GM12872 (cell line): ENCODE measurements around the gene UTS2R.

ENCODE experiments used
- TF ChIP-seq, protein P1 (sequence below): IDR thresholded peaks from 3 replicates; pipeline ENCODE4 v1.5.1; 2011; ENCODE audit warnings: low read depth, mild to moderate bottlenecking, low read length, moderate library complexity; ENCODE audit not compliant: insufficient read depth

Gene UTS2R

DNA sequence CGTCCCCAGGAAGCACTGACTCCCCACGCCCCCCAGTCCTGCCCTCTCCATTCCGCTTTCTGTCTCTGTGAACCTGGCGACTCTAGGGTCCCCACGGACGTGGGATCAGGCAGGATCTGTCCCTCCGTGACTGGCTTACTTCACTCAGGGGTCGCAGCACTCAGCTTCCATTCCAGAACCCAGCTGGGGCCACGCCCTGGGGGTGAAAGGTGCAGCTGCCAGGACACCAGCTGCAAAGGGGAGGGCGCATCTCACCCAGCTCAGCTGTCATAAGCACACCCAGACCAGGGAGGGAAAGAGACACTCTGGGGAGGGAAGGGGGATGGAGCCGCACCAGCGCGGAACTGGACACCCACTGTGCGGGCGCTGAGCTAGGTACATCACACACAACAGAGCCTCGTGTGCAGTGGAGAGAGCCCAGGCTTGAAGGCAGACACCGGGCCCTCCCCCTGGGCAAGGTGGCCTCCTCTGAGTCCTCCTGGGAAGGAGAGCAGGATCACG, 28.1 kb downstream of the UTS2R start:
- TF ChIP-seq, protein P1, sequence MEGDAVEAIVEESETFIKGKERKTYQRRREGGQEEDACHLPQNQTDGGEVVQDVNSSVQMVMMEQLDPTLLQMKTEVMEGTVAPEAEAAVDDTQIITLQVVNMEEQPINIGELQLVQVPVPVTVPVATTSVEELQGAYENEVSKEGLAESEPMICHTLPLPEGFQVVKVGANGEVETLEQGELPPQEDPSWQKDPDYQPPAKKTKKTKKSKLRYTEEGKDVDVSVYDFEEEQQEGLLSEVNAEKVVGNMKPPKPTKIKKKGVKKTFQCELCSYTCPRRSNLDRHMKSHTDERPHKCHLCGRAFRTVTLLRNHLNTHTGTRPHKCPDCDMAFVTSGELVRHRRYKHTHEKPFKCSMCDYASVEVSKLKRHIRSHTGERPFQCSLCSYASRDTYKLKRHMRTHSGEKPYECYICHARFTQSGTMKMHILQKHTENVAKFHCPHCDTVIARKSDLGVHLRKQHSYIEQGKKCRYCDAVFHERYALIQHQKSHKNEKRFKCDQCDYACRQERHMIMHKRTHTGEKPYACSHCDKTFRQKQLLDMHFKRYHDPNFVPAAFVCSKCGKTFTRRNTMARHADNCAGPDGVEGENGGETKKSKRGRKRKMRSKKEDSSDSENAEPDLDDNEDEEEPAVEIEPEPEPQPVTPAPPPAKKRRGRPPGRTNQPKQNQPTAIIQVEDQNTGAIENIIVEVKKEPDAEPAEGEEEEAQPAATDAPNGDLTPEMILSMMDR: no peak

DNA sequence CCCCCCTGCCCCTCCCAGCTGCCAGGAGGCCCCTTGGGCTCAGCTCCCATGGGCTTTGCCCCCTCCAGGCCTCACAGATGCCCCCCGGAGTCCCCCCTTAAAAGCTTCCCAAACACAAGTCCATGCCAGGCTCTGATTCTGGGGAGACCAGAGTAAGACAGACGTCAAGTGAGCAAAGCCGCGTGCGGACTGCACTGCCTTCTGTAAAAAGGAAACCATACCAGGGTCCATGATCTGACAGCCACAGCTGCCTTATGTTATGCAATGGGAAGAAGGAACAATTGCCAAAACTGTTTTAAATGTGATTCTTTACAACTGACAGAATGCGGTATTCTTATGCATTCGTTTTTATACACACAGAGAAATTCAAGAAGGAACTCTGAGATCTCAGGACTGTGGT, 28.6 kb downstream of the UTS2R start:
- TF ChIP-seq, protein P1: no peak

DNA sequence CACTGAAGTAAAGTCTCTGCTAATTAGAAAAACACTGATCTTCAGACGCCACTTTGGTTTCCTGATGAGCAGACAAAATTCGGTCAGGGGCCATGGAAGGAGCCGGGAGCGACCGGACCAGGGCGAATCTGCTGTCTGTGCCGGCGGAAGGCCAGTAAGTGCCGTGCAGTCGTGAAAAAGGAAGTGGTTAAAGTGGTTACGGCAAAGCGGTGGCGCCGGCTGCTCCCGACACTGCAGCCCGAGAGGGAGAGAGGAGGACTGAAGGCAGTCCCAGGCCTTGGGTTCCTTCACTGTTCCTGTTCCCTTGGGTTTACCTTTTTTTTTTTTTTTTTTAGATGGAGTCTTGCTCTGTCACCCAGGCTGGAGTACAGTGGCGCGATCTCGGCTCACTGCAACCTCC, 29.3 kb downstream of the UTS2R start:
- TF ChIP-seq, protein P1: no peak

DNA sequence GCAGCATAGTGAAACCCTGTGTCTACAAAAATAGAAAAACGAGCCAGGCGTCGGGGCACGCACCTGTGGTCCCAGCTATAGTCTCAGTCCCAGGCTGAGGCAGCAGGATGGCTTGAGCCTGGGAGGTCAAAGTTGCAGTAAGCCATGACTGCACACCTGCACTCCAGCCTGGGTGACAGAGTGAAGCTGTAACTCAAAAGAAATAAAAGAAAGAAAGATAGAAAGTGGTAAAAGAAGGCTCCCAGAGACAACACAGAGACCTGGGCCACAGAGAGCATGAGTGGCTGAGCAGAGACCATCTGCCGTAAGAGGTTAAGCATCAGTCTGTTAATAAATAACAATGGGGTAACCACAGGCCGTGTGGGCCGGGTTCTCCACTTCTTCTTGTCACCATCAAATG, 31.3 kb downstream of the UTS2R start:
- TF ChIP-seq, protein P1: no peak

DNA sequence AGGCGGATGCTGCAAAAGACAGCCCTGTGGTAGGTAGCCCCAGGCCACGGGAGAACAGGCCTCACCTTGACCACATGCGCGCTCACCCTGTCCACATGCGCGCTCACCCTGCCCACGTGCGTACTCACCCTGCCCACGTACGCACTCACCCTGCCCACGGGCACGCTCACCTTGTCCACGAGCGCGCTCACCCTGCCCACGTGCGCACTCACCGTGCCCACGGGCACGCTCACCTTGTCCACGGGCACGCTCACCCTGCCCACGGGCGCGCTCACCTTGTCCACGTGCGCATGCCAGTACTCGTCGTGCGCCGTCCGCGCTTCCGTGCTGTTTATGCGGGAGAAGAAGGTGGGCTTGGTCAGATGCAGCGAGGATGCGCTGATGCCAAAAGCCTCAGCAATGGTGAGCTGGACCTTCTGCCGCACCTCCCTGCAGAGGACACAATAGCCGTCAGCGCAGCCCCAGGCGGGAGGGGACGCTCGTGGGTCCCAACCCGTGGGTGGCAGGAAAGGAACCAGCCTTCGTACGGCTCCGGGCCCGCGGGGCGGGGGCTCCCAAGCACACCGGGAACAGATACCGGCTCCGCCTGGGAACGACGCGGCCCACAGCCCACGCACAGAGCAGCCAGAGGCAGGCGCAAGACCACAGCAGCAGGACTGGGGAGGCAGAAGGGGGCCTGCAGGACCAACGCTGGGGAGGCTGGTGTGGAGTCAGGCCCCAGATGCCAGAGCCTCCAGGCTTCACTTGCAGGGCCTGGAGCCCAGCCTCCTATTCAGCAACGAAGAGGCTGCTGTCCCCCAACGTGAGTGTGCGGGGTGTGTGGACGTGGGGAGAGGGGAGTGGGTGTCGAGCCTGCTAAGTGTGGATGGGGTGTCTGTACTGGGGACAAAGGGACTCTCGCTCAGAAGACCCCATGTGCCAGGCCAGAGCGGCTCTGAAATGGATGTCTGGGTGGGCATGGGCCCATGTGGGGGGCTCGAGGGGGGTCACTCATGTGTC, 32.4 kb downstream of the UTS2R start:
- TF ChIP-seq, protein P1: no peak

DNA sequence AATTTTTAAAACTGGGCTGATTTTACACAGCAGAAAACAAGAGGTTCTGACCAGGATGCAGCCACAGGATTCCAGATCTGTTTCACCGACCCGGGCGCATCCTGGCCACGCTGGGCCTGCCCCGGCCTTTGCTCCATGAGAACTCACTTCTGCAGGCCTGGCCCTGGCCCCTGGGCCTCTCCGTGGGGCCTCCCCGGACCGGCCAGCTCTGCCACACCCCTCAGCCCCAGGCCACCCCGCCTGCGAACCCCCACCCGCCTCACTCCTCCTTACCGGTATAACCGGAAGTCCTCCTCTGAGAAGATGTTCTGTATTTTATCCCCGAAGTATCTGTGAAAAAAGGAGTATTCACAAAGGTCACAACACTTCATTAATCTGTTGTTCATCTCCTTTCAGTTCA, 33.5 kb downstream of the UTS2R start:
- TF ChIP-seq, protein P1: no peak

DNA sequence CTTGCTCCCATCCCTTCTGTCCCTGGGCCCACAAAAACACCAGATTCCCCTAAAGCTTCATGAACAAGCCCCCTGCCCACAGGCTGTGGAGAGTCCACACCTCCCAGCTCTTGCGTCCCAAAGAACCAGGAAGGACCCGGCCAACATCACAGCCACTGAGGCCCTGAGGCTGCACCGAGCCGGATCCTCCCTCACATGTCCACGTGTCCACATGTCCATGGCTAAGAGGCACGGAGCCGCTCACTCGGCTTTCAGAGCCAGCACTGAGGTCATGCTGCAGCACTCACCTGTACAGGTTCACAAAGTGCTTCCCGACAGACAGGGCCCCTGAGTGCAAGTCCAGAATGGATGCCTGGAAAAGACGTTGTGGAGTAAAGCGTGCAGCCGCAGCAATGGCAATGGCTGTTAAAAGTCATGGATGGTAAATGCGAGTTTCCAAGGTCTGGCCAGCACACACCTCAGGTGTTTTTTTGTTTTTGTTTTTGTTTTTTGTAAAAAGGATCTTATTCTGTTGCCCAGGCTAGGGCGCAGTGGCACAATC, 34.6 kb downstream of the UTS2R start:
- TF ChIP-seq, protein P1: no peak
